Vagina (tissue), 2 donors: ENCODE measurements around the gene NOS3.

Experiments
- CTCF ChIP-seq, 3 experiments: fragments of 450-650 bp in 2 of 3; fragments of 200-600 bp in 1 of 3; sonication (generic) in 1 of 3; IDR thresholded peaks; one replicate each; pipeline ENCODE4 v1.5.1; 2017 to 2019; ENCODE audit warnings: antibody characterized with exemption in 3 of 3, mild to moderate bottlenecking in 2 of 3, moderate library complexity in 2 of 3
- POLR2A ChIP-seq, 2 donors: fragments of 450-650 bp; IDR thresholded peaks; one replicate each; pipeline ENCODE4 v1.6.1; 2017; ENCODE audit warnings: antibody characterized with exemption in 2 of 2, mild to moderate bottlenecking in 2 of 2, moderate library complexity in 2 of 2

GRCh38 chr7:151005566-151005965 lies 14.7 kb downstream of the NOS3 start:
- TF ChIP-seq CTCF (IDR thresholded peaks at IDR 0.05) (no peak), POLR2A (IDR thresholded peaks at IDR 0.05) (no peak)
